ENCODE measurements around the gene ZNF620. TPM values are rescaled to one million over a fixed set of nuclear protein-coding genes. Genes with fewer than 3 reads are reported as not detected.
A peak's percentile ranks its signal among the peaks of the same experiment; 100 is the strongest.

The ZNF620 gene
- total RNA-seq, 1 experiment from 2014 or later: 2.1 TPM

Small RNA genes lying within 50 kb of the gene (small RNA-seq; reads per million reads assigned to genes)
- 303 reads per million, percentile 98 among the genes with 10 or more reads in this experiment for gene RNU5B-2P

Other genes starting within 250 kb of the ZNF620 start
- 2.9 and 3.0 TPM in 2 replicates for gene EIF1B, start 196.3 kb upstream of the ZNF620 start, total RNA-seq (2014; rRNA removed; shearing (Covaris generic))
- not detected in 2 replicates for gene ENTPD3, start 118.9 kb upstream of the ZNF620 start, total RNA-seq (2014; rRNA removed; shearing (Covaris generic))
- 332 and 345 TPM in 2 replicates for gene RPL14, start 48.7 kb upstream of the ZNF620 start, total RNA-seq (2014; rRNA removed; shearing (Covaris generic))
- 0.81 and 1.4 TPM in 2 replicates for gene ZNF619, start 28.9 kb upstream of the ZNF620 start, total RNA-seq (2014; rRNA removed; shearing (Covaris generic))
- 5.7 and 5.9 TPM in 2 replicates for gene ZNF621, start 18.9 kb downstream of the ZNF620 start, total RNA-seq (2014; rRNA removed; shearing (Covaris generic))